ENCODE data around the gene B4GALNT4. TPM values are rescaled to one million over a fixed set of nuclear protein-coding genes. Genes with fewer than 3 reads are reported as not detected.

Gene B4GALNT4
- total RNA-seq, 1 experiment from 2014 or later, result 88.0 TPM

- no peak for ATAC-seq
Observed at GRCh38 chr11:359181-359714, 10.1 kb upstream of the B4GALNT4 start.

GRCh38 chr11:360326-361280 is 8.7 kb upstream of the B4GALNT4 start:
- ATAC-seq (no peak), DNase-seq (ENCODE audit: low spot score) (no peak)
- peaks cover 16% of the 10 kb centered on the region for H3K27me3 Mint-ChIP-seq (ENCODE audit: low read depth)
- H3K36me3 Mint-ChIP-seq, result peaks cover 13% of the 10 kb centered on the region
- CTCF ChIA-PET, result interaction anchor here (8.1 kb wide), 1 partner anchor 108 kb away, joined by 96 read pairs; no protein-coding TSS in a partner anchor
- H3K4me1 Mint-ChIP-seq, result 0 out of 2 replicates have a peak, but pooled peaks cover 2% of the 10 kb centered on the region
- POLR2A ChIA-PET, result no interaction called here
- no peak overlapping the region for H3K27ac Mint-ChIP-seq
- H3K9me3 Mint-ChIP-seq, result peaks cover 22% of the 10 kb centered on the region
- no peak overlapping the region for H3K4me3 Mint-ChIP-seq
- TF ChIP-seq FOXP4 (CRISPR knock-in tag; IDR thresholded peaks at IDR 0.05) (no peak), CREM (CRISPR knock-in tag; IDR thresholded peaks at IDR 0.05) (no peak), MAX (CRISPR knock-in tag; IDR thresholded peaks at IDR 0.05) (no peak), NR2C2 (CRISPR knock-in tag; IDR thresholded peaks at IDR 0.05) (no peak), PRRX2 (CRISPR knock-in tag; IDR thresholded peaks at IDR 0.05) (no peak), ZNF512 (CRISPR knock-in tag; IDR thresholded peaks at IDR 0.05; ENCODE audit: borderline replicate concordance) (no peak), RELA (CRISPR knock-in tag; IDR thresholded peaks at IDR 0.05; ENCODE audit: borderline replicate concordance) (no peak), ZNF138 (CRISPR knock-in tag; conservative IDR thresholded peaks at IDR 0.05) (no peak), PRDM15 (CRISPR knock-in tag; IDR thresholded peaks at IDR 0.05) (no peak), GABPB1 (CRISPR knock-in tag; IDR thresholded peaks at IDR 0.05) (no peak), ZMAT4 (CRISPR knock-in tag; IDR thresholded peaks at IDR 0.05) (no peak), ZNF671 (CRISPR knock-in tag; IDR thresholded peaks at IDR 0.05) (no peak), CDX4 (CRISPR knock-in tag; IDR thresholded peaks at IDR 0.05; ENCODE audit: borderline replicate concordance) (no peak), MXD4 (CRISPR knock-in tag; IDR thresholded peaks at IDR 0.05; ENCODE audit: borderline replicate concordance) (no peak), FOXK1 (CRISPR knock-in tag; IDR thresholded peaks at IDR 0.05) (no peak), USF1 (CRISPR knock-in tag; IDR thresholded peaks at IDR 0.05) (no peak), ZBTB21 (CRISPR knock-in tag; IDR thresholded peaks at IDR 0.05; ENCODE audit: borderline replicate concordance) (no peak)

More at GRCh38 chr11:359181-359714, 10.1 kb upstream of the B4GALNT4 start:
- Mint-ChIP-seq H3K9me3 (peaks cover 22% of the 10 kb centered on the region), H3K27ac (no peak overlapping the region), H3K36me3 (peaks cover 13% of the 10 kb centered on the region), H3K4me3 (no peak overlapping the region), H3K27me3 (ENCODE audit: low read depth) (peaks cover 16% of the 10 kb centered on the region), H3K4me1 (peaks cover 9% of the 10 kb centered on the region)
- DNase-seq (ENCODE audit: low spot score), result no peak
- ChIA-PET CTCF (interaction anchor here (0.5 to 1.8 kb wide), 3 partner anchors 55 to 174 kb away, joined by 3 to 11 read pairs (median 4); partner anchors contain the start of gene SIGIRR), POLR2A (no interaction called here)
- TF ChIP-seq ETV6 (CRISPR knock-in tag; IDR thresholded peaks at IDR 0.05), result no peak
- TF ChIP-seq PRRX2 (CRISPR knock-in tag; IDR thresholded peaks at IDR 0.05), result no peak
- no peak for TF ChIP-seq KAT7 (CRISPR knock-in tag; IDR thresholded peaks at IDR 0.05; ENCODE audit: borderline replicate concordance)
- no peak for TF ChIP-seq ZNF121 (CRISPR knock-in tag; IDR thresholded peaks at IDR 0.05)
- TF ChIP-seq JAZF1 (CRISPR knock-in tag; IDR thresholded peaks at IDR 0.05), result no peak
- no peak for TF ChIP-seq ZNF671 (CRISPR knock-in tag; IDR thresholded peaks at IDR 0.05)
- no peak for TF ChIP-seq MYBL2 (CRISPR knock-in tag; IDR thresholded peaks at IDR 0.05)
- no peak for TF ChIP-seq MAX (CRISPR knock-in tag; IDR thresholded peaks at IDR 0.05)
- no peak for TF ChIP-seq SMAD4 (CRISPR knock-in tag; IDR thresholded peaks at IDR 0.05)
- TF ChIP-seq SOX15 (CRISPR knock-in tag; IDR thresholded peaks at IDR 0.05), result no peak
- no peak for TF ChIP-seq ZNF263 (CRISPR knock-in tag; IDR thresholded peaks at IDR 0.05; ENCODE audit: low read depth)
- TF ChIP-seq CREB1 (CRISPR knock-in tag; IDR thresholded peaks at IDR 0.05), result no peak
- no peak for TF ChIP-seq RORB (CRISPR knock-in tag; IDR thresholded peaks at IDR 0.05)
- TF ChIP-seq ZNF232 (CRISPR knock-in tag; IDR thresholded peaks at IDR 0.05), result no peak

Measured in WTC11 (cell line).